PC-9 (cell line): ENCODE measurements around the gene CCNB1. TPM values are rescaled to one million over a fixed set of nuclear protein-coding genes. Genes with fewer than 3 reads are reported as not detected.
"Not testable (repeated sequence)": the region's sequence is repeated elsewhere in the genome, so short reads cannot be mapped to it uniquely, and the experiment has no call there.

ENCODE experiments used
- BruUV-seq: library from RNA; stranded (reverse); fragments of 400-500 nt; replicated peaks from 2 replicates; lab custom pipeline; 2021; lab: Mats Ljungman, UMichigan
- CTCF ChIA-PET: fragments of 300-600 bp; sonication (Branson Sonifier 250); formaldehyde crosslinking; loops from one replicate; lab custom pipeline; 2022; ENCODE audit warnings: antibody characterized with exemption; lab: Charles Lee
- POLR2A ChIA-PET: fragments of 300-600 bp; sonication (Branson Sonifier 250); formaldehyde crosslinking; loops from one replicate; lab custom pipeline; 2022; ENCODE audit warnings: antibody characterized with exemption; ENCODE audit not compliant: unreplicated experiment; lab: Charles Lee
- DNase-seq, 2 experiments: peaks; one replicate each; pipeline versions ENCODE4 v3.0.0 to v3.0.0-alpha.2; 2015 to 2022; ENCODE audit warnings: mixed read lengths in 1 of 2
- H2AFZ ChIP-seq: fragments of 200-600 bp; sonication (generic); 2 replicates; pipeline ENCODE4 v1.8.1; 2017; ENCODE audit warnings: antibody characterized with exemption
- H3F3A ChIP-seq: fragments of 200-600 bp; sonication (generic); 2 replicates; pipeline ENCODE4 v1.8.1; 2017; ENCODE audit warnings: antibody characterized with exemption, mild to moderate bottlenecking, low read depth; ENCODE audit not compliant: insufficient read depth
- H3K27ac ChIP-seq: fragments of 200-600 bp; sonication (generic); 2 replicates; pipeline ENCODE4 v1.6.1; 2016; ENCODE audit warnings: mixed run types
- H3K27me3 ChIP-seq: fragments of 200-600 bp; sonication (generic); 2 replicates; pipeline ENCODE4 v1.6.1; 2016; ENCODE audit warnings: low read depth, mixed run types; ENCODE audit not compliant: insufficient read depth
- H3K36me3 ChIP-seq: fragments of 200-600 bp; sonication (generic); 2 replicates; pipeline ENCODE4 v1.6.1; 2016; ENCODE audit warnings: low read depth, mixed run types
- H3K4me1 ChIP-seq: fragments of 200-600 bp; sonication (generic); replicated peaks from 2 replicates; pipeline ENCODE4 v1.6.1; 2016; ENCODE audit warnings: mixed run types; ENCODE audit not compliant: insufficient read depth
- H3K4me2 ChIP-seq: fragments of 200-600 bp; sonication (generic); 2 replicates; pipeline ENCODE4 v1.6.1; 2017; ENCODE audit warnings: mixed run types
- H3K4me3 ChIP-seq: fragments of 200-600 bp; sonication (generic); 2 replicates; pipeline ENCODE4 v1.6.1; 2016; ENCODE audit warnings: mixed run types
- H3K79me2 ChIP-seq: fragments of 200-600 bp; sonication (generic); 2 replicates; pipeline ENCODE4 v1.6.1; 2017; ENCODE audit warnings: low read depth, mixed run types
- H3K9me2 ChIP-seq: fragments of 200-600 bp; sonication (generic); 2 replicates; pipeline ENCODE4 v1.8.1; 2017; ENCODE audit warnings: mild to moderate bottlenecking; ENCODE audit not compliant: insufficient read depth
- H3K9me3 ChIP-seq: fragments of 200-600 bp; sonication (generic); 2 replicates; pipeline ENCODE4 v1.8.1; 2016; ENCODE audit warnings: low read depth; ENCODE audit not compliant: insufficient read depth
- H4K20me1 ChIP-seq: fragments of 200-600 bp; sonication (generic); 2 replicates; pipeline ENCODE4 v1.8.1; 2017; ENCODE audit not compliant: insufficient read depth
- EZH2 ChIP-seq: fragments of 200-600 bp; sonication (generic); IDR thresholded peaks from 2 replicates; pipeline ENCODE4 v1.8.0; 2017; ENCODE audit warnings: antibody characterized with exemption, low read depth
- intact Hi-C: fragments of 100-400 bp; cut with micrococcal nuclease; formaldehyde crosslinking; loops from one replicate; pipeline ENCODE4 v1.10.0; 2022; ENCODE audit not compliant: unreplicated experiment
- total RNA-seq: library from RNA; stranded (reverse); gene quantifications from 2 replicates; pipeline ENCODE4 v1.2.3, GENCODE V29; 2021
- TF ChIP-seq, protein P1 (sequence below): fragments of 200-600 bp; sonication (generic); conservative IDR thresholded peaks from 2 replicates; pipeline ENCODE4 v1.6.1; 2017; ENCODE audit warnings: mixed run types, antibody characterized with exemption, mild to moderate bottlenecking, moderate library complexity

CCNB1 gene
- total RNA-seq, 1 experiment from 2014 or later, result 248 TPM

DNA sequence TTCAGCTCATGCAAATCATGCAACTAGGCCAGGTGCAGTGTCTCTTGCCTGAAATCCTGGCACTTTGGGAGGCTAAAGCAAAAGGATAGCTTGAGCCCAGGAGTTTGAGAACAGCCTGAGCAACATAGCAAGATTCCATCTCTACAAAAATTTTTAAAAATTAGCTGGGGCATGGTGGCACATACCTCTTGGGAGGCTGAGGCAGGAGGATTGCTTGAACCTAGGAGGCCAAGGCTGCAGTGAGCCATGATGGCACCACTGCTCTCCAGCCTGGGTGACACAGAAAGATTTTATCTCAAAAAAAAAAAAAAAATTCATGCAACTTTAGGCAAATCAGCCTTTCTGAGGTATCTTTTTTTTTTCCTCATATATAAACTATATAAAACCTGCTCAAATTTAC lies 35.6 kb upstream of the CCNB1 start:
- Histone ChIP-seq H3K4me1 (no peaks in the 10 kb centered on the region), H3K4me2 (no peak overlapping the region), H3K79me2 (no peaks in the 10 kb centered on the region), H4K20me1 (no peaks in the 10 kb centered on the region), H3K4me3 (no peak overlapping the region), H2AFZ (no peak overlapping the region), H3K9me3 (no peaks in the 10 kb centered on the region), H3K9me2 (no peaks in the 10 kb centered on the region), H3K27ac (no peak overlapping the region), H3K27me3 (no peaks in the 10 kb centered on the region), H3K36me3 (no peaks in the 10 kb centered on the region; the same call in none of the 2 replicates), H3F3A (no peaks in the 10 kb centered on the region; the same call in 1 of the 2 replicates)
- no peak for TF ChIP-seq EZH2
- TF ChIP-seq, protein P1, sequence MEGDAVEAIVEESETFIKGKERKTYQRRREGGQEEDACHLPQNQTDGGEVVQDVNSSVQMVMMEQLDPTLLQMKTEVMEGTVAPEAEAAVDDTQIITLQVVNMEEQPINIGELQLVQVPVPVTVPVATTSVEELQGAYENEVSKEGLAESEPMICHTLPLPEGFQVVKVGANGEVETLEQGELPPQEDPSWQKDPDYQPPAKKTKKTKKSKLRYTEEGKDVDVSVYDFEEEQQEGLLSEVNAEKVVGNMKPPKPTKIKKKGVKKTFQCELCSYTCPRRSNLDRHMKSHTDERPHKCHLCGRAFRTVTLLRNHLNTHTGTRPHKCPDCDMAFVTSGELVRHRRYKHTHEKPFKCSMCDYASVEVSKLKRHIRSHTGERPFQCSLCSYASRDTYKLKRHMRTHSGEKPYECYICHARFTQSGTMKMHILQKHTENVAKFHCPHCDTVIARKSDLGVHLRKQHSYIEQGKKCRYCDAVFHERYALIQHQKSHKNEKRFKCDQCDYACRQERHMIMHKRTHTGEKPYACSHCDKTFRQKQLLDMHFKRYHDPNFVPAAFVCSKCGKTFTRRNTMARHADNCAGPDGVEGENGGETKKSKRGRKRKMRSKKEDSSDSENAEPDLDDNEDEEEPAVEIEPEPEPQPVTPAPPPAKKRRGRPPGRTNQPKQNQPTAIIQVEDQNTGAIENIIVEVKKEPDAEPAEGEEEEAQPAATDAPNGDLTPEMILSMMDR, result no peak
- BruUV-seq, result no TSS peak
- intact Hi-C loops, result no loop called here
- DNase-seq, result no peak
- ChIA-PET CTCF (no interaction called here), POLR2A (no interaction called here)

DNA sequence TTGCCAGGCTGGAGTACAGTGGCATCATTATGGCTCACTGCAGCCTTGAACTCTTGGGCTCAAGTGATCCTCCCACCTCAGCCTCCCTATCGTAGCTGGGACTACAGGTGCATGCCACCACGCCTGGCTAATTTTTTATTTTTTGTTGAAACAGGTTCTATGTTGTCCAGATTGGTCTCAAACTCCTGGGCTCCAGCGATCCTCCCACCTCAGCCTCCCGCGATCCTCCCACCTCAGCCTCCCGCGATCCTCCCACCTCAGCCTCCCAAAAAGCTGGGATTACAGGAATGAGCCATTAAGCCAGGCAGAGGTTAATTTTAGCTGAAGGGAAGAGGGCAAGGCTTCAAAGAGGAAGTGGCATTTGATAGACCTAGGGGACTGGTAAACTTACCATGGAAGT lies 32.8 kb upstream of the CCNB1 start:
- CTCF ChIA-PET, result no interaction called here
- Histone ChIP-seq H3K4me2 (no peak overlapping the region), H3K79me2 (no peaks in the 10 kb centered on the region), H3K36me3 (no peaks in the 10 kb centered on the region; the same call in 1 of the 2 replicates), H4K20me1 (no peaks in the 10 kb centered on the region), H2AFZ (no peak overlapping the region), H3K27me3 (no peaks in the 10 kb centered on the region), H3K4me1 (no peaks in the 10 kb centered on the region), H3K27ac (no peak overlapping the region), H3F3A (no peaks in the 10 kb centered on the region; the same call in 1 of the 2 replicates), H3K9me3 (no peaks in the 10 kb centered on the region), H3K9me2 (no peaks in the 10 kb centered on the region), H3K4me3 (no peak overlapping the region)
- intact Hi-C loops, result no loop called here
- TF ChIP-seq EZH2, result no peak
- TF ChIP-seq, protein P1, result no peak
- no peak for DNase-seq
- POLR2A ChIA-PET, result no interaction called here
- BruUV-seq, result no TSS peak

DNA sequence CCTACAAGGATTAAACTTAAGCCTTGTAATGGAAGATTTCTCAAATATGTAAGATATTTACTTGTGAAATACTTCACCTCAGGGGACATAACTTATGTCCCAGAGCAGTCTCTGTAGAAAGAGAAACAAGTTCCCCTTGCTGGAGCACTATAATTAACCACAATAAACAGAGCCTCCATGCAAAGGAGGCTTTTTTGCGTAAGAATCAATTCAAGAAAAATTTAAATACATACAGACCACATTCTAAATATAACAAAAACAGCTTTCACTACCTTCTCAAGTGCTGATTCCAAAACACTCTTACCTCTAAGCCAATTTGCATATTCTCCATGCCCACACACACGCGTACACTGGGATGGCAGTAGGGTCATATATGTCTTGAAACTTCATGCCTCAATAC lies 30.7 kb upstream of the CCNB1 start:
- H3K4me1 ChIP-seq, result no peaks in the 10 kb centered on the region
- ChIA-PET CTCF (no interaction called here), POLR2A (no interaction called here)
- TF ChIP-seq EZH2, result no peak
- TF ChIP-seq, protein P1, result no peak
- no peak overlapping the region for H2AFZ ChIP-seq
- intact Hi-C loops, result no loop called here
- H3F3A ChIP-seq, result no peaks in the 10 kb centered on the region; the same call in 1 of the 2 replicates
- no peaks in the 10 kb centered on the region for H3K9me3 ChIP-seq
- H3K79me2 ChIP-seq, result no peaks in the 10 kb centered on the region
- peak overlapping the region; percentile 37; the same call in 1 of the 2 replicates for H3K27ac ChIP-seq
- H3K4me2 ChIP-seq, result no peak overlapping the region
- H3K36me3 ChIP-seq, result no peaks in the 10 kb centered on the region; the same call in 1 of the 2 replicates
- no peaks in the 10 kb centered on the region for H3K9me2 ChIP-seq
- no peaks in the 10 kb centered on the region for H4K20me1 ChIP-seq
- H3K27me3 ChIP-seq, result no peaks in the 10 kb centered on the region
- H3K4me3 ChIP-seq, result no peak overlapping the region
- no TSS peak for BruUV-seq
- DNase-seq, result peak in 1 of 2 experiments; percentile 75

GRCh38 chr5:69137208-69137607 lies 29.7 kb upstream of the CCNB1 start:
- H3K4me2 ChIP-seq, H2AFZ ChIP-seq, H3K27ac ChIP-seq, H3F3A ChIP-seq, H3K4me1 ChIP-seq, H3K36me3 ChIP-seq, H4K20me1 ChIP-seq, H3K9me3 ChIP-seq, H3K9me2 ChIP-seq, DNase-seq, H3K4me3 ChIP-seq, H3K79me2 ChIP-seq, CTCF ChIA-PET, H3K27me3 ChIP-seq, POLR2A ChIA-PET, BruUV-seq, intact Hi-C loops: not testable (repeated sequence)
